Upper lobe of left lung (tissue), 6 donors: ENCODE results near the gene APBB2. TPM values are rescaled to one million over a fixed set of nuclear protein-coding genes. Genes with fewer than 3 reads are reported as not detected.

Source experiments
- ATAC-seq, 2 donors: fragments of 200-7000 bp; cut with Tn5 transposase; one replicate each; pipeline ENCODE4 v1.9.1; 2022; ENCODE audit warnings: mild to moderate bottlenecking in 2 of 2, moderate library complexity in 2 of 2; ENCODE audit not compliant: low FRiP score in 2 of 2
- DNase-seq, 2 donors: peaks; one replicate each; pipeline ENCODE4 v3.0.0-alpha.2; 2019 to 2020
- H3K27ac ChIP-seq, 4 donors: fragments of 200-600 bp; sonication (generic); one replicate each; pipeline ENCODE4 v1.5.1; 2016 to 2019
- H3K27me3 ChIP-seq, 4 donors: fragments of 200-600 bp; sonication (generic); one replicate each; pipeline ENCODE4 v1.5.1; 2017 to 2019
- H3K36me3 ChIP-seq, 4 donors: fragments of 200-600 bp; sonication (generic); one replicate each; pipeline ENCODE4 v1.5.1; 2016 to 2019
- H3K4me1 ChIP-seq, 4 donors: fragments of 200-600 bp; sonication (generic); one replicate each; pipeline ENCODE4 v1.5.1; 2018 to 2019
- H3K4me3 ChIP-seq, 4 donors: fragments of 200-600 bp; sonication (generic); one replicate each; pipeline ENCODE4 v1.5.1; 2017 to 2019; ENCODE audit warnings: mild to moderate bottlenecking in 2 of 4, moderate library complexity in 1 of 4
- H3K9me3 ChIP-seq, 4 donors: fragments of 200-600 bp; sonication (generic); one replicate each; pipeline ENCODE4 v1.5.1; 2018 to 2019
- CTCF ChIP-seq, 6 experiments: fragments of 450-650 bp in 4 of 6; fragments of 200-600 bp in 2 of 6; sonication (generic) in 2 of 6; IDR thresholded peaks; one replicate each; pipeline ENCODE4 v1.5.1; 2016 to 2019; ENCODE audit warnings: antibody characterized with exemption in 6 of 6
- EP300 ChIP-seq, 4 donors: sonication (generic); formaldehyde crosslinking; IDR thresholded peaks; one replicate each; pipeline ENCODE4 v1.5.1; 2017; ENCODE audit warnings: antibody characterized with exemption in 4 of 4, control low read depth in 2 of 4
- POLR2A ChIP-seq, 4 donors: fragments of 450-650 bp; IDR thresholded peaks; one replicate each; pipeline ENCODE4 v1.5.1; 2016 to 2017; ENCODE audit warnings: antibody characterized with exemption in 4 of 4, mild to moderate bottlenecking in 2 of 4
- POLR2AphosphoS5 ChIP-seq, 2 donors: sonication (generic); formaldehyde crosslinking; IDR thresholded peaks; one replicate each; pipeline ENCODE4 v1.5.1; 2017; ENCODE audit warnings: antibody characterized with exemption in 2 of 2
- WGBS, 2 donors: methylation state at CpG; one replicate each; pipeline ENCODE4 v1.1.5; 2017 to 2018; 5-methylcytosine and 5-hydroxymethylcytosine counted together
- total RNA-seq, 6 donors: library from RNA; depleted of rRNA in 4 of 6; stranded (reverse); fragments of >200 nt in 4 of 6; gene quantifications; one replicate each; pipeline versions ENCODE4 v1.1.0 to v1.2.1, GENCODE V29; 2016 to 2021
- donor health status: DM: no; HTN: no; CAD: no; lungs with moderate emphysema.
- donor health status: DM: no; HTN: yes; CAD: no; lungs with severe emphysema.

The APBB2 gene
- total RNA-seq, 6 donors from 2014 or later: 69.5 to 168 (median 102) TPM

GRCh38 chr4:41133454-41134018 is 80.8 kb downstream of the APBB2 start:
- TF ChIP-seq EP300 (IDR thresholded peaks at IDR 0.05): no peak
- TF ChIP-seq CTCF (IDR thresholded peaks at IDR 0.05): no peak
- no peak for TF ChIP-seq POLR2A (IDR thresholded peaks at IDR 0.05)
- TF ChIP-seq POLR2AphosphoS5 (IDR thresholded peaks at IDR 0.05): no peak
- Histone ChIP-seq H3K27me3 (no peaks in the 10 kb centered on the region), H3K36me3 (no peaks in the 10 kb centered on the region), H3K27ac (peak overlapping the region; percentile 4 to 58 (median 20)), H3K9me3 (no peaks in the 10 kb centered on the region), H3K4me1 (peaks cover 23 to 59% (median 38%) of the 10 kb centered on the region in 4 donors), H3K4me3 (no peak overlapping the region)
- peak; percentile 7 to 47 for ATAC-seq
- DNase-seq: no peak
- WGBS, 2 donors: 42 to 49% methylated on average over 3 of the region's 3 CpGs

DNA sequence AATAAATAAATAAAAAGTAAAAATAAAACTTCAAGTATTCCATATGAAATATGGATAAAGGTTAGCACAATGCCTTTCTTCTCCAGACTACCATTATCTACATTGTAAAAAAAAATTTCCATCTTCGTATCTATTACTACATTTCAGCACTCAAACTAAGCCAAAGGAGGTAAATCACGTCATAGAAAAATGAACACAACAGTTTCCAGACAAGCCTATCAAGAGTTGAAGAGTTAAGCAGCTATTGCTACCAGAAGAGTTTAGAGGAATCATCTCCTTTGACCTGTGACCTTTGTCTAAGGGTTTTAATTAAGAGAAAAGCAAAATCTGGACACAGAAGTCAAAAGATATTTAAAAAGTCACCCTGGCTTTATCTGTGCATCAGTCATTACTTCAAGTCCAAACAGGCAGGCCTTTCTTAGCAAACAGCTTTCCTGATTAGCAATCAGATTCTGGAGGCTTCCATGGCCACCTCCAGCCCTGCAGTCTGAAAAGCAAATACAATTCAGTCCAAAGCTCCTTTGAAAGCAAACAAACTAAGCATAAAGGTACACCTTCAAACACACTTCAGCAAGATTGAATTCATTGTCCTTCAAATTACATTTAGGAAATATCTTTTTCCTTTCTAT is 82.2 kb downstream of the APBB2 start:
- no peak for DNase-seq

GRCh38 chr4:41129936-41130440 is 84.4 kb downstream of the APBB2 start:
- no peaks in the 10 kb centered on the region for H3K27me3 ChIP-seq
- H3K27ac ChIP-seq: peak overlapping the region in 2 of 4 donors; percentile 10 to 13
- H3K4me3 ChIP-seq: no peak overlapping the region
- ATAC-seq (no peak), DNase-seq (no peak)
- H3K9me3 ChIP-seq: no peaks in the 10 kb centered on the region
- peaks cover 23 to 58% (median 33%) of the 10 kb centered on the region in 4 donors for H3K4me1 ChIP-seq
- H3K36me3 ChIP-seq: no peaks in the 10 kb centered on the region
- 71 to 78% methylated on average over 6 of the region's 6 CpGs for WGBS, 2 donors
- no peak for TF ChIP-seq CTCF (IDR thresholded peaks at IDR 0.05)
- no peak for TF ChIP-seq POLR2A (IDR thresholded peaks at IDR 0.05)
- no peak for TF ChIP-seq EP300 (IDR thresholded peaks at IDR 0.05)
- no peak for TF ChIP-seq POLR2AphosphoS5 (IDR thresholded peaks at IDR 0.05)

More for the DNA sequence above, 82.2 kb downstream of the APBB2 start:
- H3K4me1 ChIP-seq: peaks cover 23 to 59% (median 38%) of the 10 kb centered on the region in 4 donors
- ATAC-seq: no peak
- TF ChIP-seq CTCF (IDR thresholded peaks at IDR 0.05) (no peak), EP300 (IDR thresholded peaks at IDR 0.05) (no peak), POLR2AphosphoS5 (IDR thresholded peaks at IDR 0.05) (no peak), POLR2A (IDR thresholded peaks at IDR 0.05) (no peak)
- no peaks in the 10 kb centered on the region for H3K9me3 ChIP-seq
- H3K4me3 ChIP-seq: no peak overlapping the region
- H3K27ac ChIP-seq: peak overlapping the region in 1 of 4 donors; percentile 28
- no peaks in the 10 kb centered on the region for H3K27me3 ChIP-seq
- WGBS, 2 donors: 68% methylated on average over 2 of the region's 2 CpGs
- no peaks in the 10 kb centered on the region for H3K36me3 ChIP-seq

DNA sequence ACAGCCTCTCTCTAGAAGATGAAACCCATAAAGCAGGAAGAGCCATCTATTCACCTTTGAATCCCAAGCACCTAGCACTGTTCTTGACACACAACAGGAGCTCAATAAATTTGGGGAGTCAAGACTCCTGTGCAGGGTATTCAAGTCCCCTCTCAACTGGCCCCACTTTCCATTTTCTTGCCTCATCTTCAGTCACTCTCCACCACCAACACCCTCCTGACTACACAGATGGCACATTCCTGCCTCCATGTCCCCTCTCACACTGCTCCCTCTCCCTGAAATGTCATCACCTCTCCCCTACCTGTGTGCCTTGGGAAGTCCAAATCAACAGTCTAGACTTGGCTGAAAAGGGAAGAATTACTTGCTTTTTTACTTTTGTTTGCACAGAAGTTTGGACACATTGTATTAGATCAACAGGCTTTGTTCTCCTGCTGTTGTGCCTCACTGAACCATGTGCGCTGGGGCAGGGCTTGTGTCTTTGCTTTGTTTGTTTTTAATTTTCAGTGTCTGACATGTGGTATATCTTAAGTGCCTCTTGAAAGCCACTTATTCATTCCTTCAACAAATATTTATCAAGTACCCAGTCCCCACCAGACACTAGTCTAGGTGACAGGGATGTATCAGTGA is 85.1 kb downstream of the APBB2 start:
- peaks cover 22 to 54% (median 32%) of the 10 kb centered on the region in 4 donors for H3K4me1 ChIP-seq
- no peaks in the 10 kb centered on the region for H3K27me3 ChIP-seq
- H3K4me3 ChIP-seq: no peak overlapping the region
- no peak for DNase-seq
- WGBS, 2 donors: 55 to 62% methylated on average over 1 of the region's 1 CpG
- peak overlapping the region in 2 of 4 donors; percentile 18 to 36 for H3K27ac ChIP-seq
- no peaks in the 10 kb centered on the region for H3K36me3 ChIP-seq
- no peaks in the 10 kb centered on the region for H3K9me3 ChIP-seq
- no peak for TF ChIP-seq EP300 (IDR thresholded peaks at IDR 0.05)
- TF ChIP-seq POLR2A (IDR thresholded peaks at IDR 0.05): no peak
- TF ChIP-seq CTCF (IDR thresholded peaks at IDR 0.05): no peak
- no peak for TF ChIP-seq POLR2AphosphoS5 (IDR thresholded peaks at IDR 0.05)
- no peak for ATAC-seq
